HepG2 (cell line): Measurements from ENCODE around the gene ECE2. TPM values are rescaled to one million over a fixed set of nuclear protein-coding genes. Genes with fewer than 3 reads are reported as not detected.

ENCODE experiments used
- HNRNPK ChIP-seq: fragments of 200-400 bp; formaldehyde crosslinking; IDR thresholded peaks from 2 replicates; pipeline ENCODE4 v1.6.1; 2018; ENCODE audit warnings: low read length, low read depth, moderate library complexity, mild to moderate bottlenecking; ENCODE audit not compliant: poor library complexity, severe bottlenecking
- HOXA7 ChIP-seq: sonication (generic); formaldehyde crosslinking; IDR thresholded peaks from 2 replicates; pipeline ENCODE4 v1.8.1; 2022; ENCODE audit warnings: mild to moderate bottlenecking, missing genetic modification reagents, moderate library complexity
- KDM2A ChIP-seq: sonication (generic); formaldehyde crosslinking; IDR thresholded peaks from 2 replicates; pipeline ENCODE4 v1.4.0; 2020; ENCODE audit warnings: low read depth, missing genetic modification reagents, borderline replicate concordance
- KDM5B ChIP-seq: sonication (generic); formaldehyde crosslinking; IDR thresholded peaks from 2 replicates; pipeline ENCODE4 v1.4.0; 2020; ENCODE audit warnings: missing genetic modification reagents, mild to moderate bottlenecking, borderline replicate concordance
- MTF2 ChIP-seq: sonication (generic); formaldehyde crosslinking; IDR thresholded peaks from 2 replicates; pipeline ENCODE4 v1.5.0; 2020; ENCODE audit warnings: missing genetic modification reagents, borderline replicate concordance
- NFIC ChIP-seq: IDR thresholded peaks from 2 replicates; pipeline ENCODE4 v1.6.1; 2012; ENCODE audit warnings: mild to moderate bottlenecking, low read length, inconsistent platforms
- SNAI1 ChIP-seq: sonication (generic); formaldehyde crosslinking; IDR thresholded peaks from 2 replicates; pipeline ENCODE4 v1.5.0; 2020; ENCODE audit warnings: mild to moderate bottlenecking, missing genetic modification reagents, borderline replicate concordance
- ZFP82 ChIP-seq: sonication (generic); formaldehyde crosslinking; IDR thresholded peaks from 2 replicates; pipeline ENCODE4 v1.5.1; 2020; ENCODE audit warnings: mild to moderate bottlenecking, missing genetic modification reagents, borderline replicate concordance
- ZFX ChIP-seq: sonication (generic); formaldehyde crosslinking; IDR thresholded peaks from 2 replicates; pipeline ENCODE4 v1.4.0; 2020; ENCODE audit warnings: mild to moderate bottlenecking, low read depth, missing genetic modification reagents, moderate library complexity
- polyA plus RNA-seq, 8 experiments: library from polyadenylated mRNA; depleted of rRNA in 3 of 8; stranded (reverse) in 7 of 8; unstranded in 1 of 8; fragments of >200 nt; fragmentation: Illumina TruSeq in 4 of 8; extraction: Trizol in 4 of 8; gene quantifications; 2 replicates each; pipeline versions ENCODE4 v1.2.1 to v1.2.3, GENCODE V29; 2011 to 2016; ENCODE audit warnings: low read depth in 4 of 8, missing spikeins in 1 of 8, mixed read lengths in 1 of 8; ENCODE audit not compliant: insufficient read depth in 1 of 8
- total RNA-seq, 5 experiments: library from RNA; depleted of rRNA; stranded (reverse); fragments of >200 nt; fragmentation: Illumina TruSeq; extraction: Trizol; gene quantifications; 2 replicates each; pipeline ENCODE4 v1.2.3, GENCODE V29; 2016; ENCODE audit warnings: low read depth in 1 of 5
- TF ChIP-seq, protein P1 (sequence below): sonication (generic); formaldehyde crosslinking; conservative IDR thresholded peaks from 2 replicates; pipeline ENCODE4 v1.4.0; 2020; ENCODE audit warnings: mild to moderate bottlenecking, missing genetic modification reagents, moderate library complexity
- TF ChIP-seq, protein P2 (sequence below): sonication (generic); formaldehyde crosslinking; IDR thresholded peaks from 2 replicates; pipeline ENCODE4 v1.4.0; 2020; ENCODE audit warnings: mild to moderate bottlenecking, missing genetic modification reagents
- TF ChIP-seq, protein P3 (sequence below): sonication (generic); formaldehyde crosslinking; IDR thresholded peaks from 2 replicates; pipeline ENCODE4 v1.4.0; 2020; ENCODE audit warnings: mild to moderate bottlenecking, missing genetic modification reagents
- TF ChIP-seq, protein P4 (sequence below): sonication (generic); formaldehyde crosslinking; IDR thresholded peaks from 2 replicates; pipeline ENCODE4 v1.8.0; 2022; ENCODE audit warnings: missing genetic modification reagents, mild to moderate bottlenecking, moderate library complexity, borderline replicate concordance
- TF ChIP-seq, protein P5 (sequence below): IDR thresholded peaks from 2 replicates; pipeline ENCODE4 v1.6.1; 2012; ENCODE audit warnings: inconsistent platforms
- TF ChIP-seq, protein P6 (sequence below): sonication (generic); formaldehyde crosslinking; IDR thresholded peaks from 2 replicates; pipeline ENCODE4 v1.9.0; 2021; ENCODE audit warnings: missing genetic modification reagents, borderline replicate concordance

Gene ECE2
- total and polyA plus RNA-seq, 2 of the 13 experiments (the other 11 are each of a cell fraction or from before 2014, with no cell fraction given): not detected

DNA sequence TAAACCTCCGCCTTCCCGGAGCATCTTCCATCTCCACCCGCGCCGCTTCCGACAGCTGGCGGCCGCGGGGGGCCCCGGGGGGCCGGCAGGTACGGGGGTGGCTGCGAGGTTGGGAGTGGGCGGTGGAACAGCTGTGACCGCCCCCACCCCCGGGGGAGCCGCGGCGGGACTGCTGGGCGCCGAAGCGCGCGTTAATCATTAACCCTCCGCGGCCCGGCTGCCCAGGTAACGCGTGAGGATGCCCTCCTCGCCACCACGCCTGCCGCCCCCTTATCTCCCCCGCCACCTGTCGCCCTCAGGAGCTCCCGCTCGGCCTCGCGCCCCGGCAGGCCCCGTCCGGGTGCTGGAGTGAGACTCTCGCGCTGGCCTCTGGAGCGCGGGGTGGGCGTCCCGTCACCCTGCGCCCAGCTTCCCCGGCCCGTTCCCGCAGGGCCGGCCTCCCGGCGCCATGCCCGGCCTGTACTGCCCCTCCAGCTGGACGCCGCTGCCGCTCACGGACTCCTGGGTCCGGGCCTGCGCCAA, 45.7 kb upstream of the ECE2 start (continued):
- TF ChIP-seq, protein P1, sequence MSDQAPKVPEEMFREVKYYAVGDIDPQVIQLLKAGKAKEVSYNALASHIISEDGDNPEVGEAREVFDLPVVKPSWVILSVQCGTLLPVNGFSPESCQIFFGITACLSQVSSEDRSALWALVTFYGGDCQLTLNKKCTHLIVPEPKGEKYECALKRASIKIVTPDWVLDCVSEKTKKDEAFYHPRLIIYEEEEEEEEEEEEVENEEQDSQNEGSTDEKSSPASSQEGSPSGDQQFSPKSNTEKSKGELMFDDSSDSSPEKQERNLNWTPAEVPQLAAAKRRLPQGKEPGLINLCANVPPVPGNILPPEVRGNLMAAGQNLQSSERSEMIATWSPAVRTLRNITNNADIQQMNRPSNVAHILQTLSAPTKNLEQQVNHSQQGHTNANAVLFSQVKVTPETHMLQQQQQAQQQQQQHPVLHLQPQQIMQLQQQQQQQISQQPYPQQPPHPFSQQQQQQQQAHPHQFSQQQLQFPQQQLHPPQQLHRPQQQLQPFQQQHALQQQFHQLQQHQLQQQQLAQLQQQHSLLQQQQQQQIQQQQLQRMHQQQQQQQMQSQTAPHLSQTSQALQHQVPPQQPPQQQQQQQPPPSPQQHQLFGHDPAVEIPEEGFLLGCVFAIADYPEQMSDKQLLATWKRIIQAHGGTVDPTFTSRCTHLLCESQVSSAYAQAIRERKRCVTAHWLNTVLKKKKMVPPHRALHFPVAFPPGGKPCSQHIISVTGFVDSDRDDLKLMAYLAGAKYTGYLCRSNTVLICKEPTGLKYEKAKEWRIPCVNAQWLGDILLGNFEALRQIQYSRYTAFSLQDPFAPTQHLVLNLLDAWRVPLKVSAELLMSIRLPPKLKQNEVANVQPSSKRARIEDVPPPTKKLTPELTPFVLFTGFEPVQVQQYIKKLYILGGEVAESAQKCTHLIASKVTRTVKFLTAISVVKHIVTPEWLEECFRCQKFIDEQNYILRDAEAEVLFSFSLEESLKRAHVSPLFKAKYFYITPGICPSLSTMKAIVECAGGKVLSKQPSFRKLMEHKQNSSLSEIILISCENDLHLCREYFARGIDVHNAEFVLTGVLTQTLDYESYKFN (CRISPR knock-in tag): peak; percentile 37
- TF ChIP-seq, protein P2, sequence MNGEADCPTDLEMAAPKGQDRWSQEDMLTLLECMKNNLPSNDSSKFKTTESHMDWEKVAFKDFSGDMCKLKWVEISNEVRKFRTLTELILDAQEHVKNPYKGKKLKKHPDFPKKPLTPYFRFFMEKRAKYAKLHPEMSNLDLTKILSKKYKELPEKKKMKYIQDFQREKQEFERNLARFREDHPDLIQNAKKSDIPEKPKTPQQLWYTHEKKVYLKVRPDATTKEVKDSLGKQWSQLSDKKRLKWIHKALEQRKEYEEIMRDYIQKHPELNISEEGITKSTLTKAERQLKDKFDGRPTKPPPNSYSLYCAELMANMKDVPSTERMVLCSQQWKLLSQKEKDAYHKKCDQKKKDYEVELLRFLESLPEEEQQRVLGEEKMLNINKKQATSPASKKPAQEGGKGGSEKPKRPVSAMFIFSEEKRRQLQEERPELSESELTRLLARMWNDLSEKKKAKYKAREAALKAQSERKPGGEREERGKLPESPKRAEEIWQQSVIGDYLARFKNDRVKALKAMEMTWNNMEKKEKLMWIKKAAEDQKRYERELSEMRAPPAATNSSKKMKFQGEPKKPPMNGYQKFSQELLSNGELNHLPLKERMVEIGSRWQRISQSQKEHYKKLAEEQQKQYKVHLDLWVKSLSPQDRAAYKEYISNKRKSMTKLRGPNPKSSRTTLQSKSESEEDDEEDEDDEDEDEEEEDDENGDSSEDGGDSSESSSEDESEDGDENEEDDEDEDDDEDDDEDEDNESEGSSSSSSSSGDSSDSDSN: 0 out of 2 replicates have a peak, but pooled peaks have one; percentile 10
- no peak for TF ChIP-seq SNAI1 (CRISPR knock-in tag)
- TF ChIP-seq ZFP82 (CRISPR knock-in tag): 0 out of 2 replicates have a peak, but pooled peaks have one; percentile 60
- TF ChIP-seq HNRNPK: peak; percentile 10
- TF ChIP-seq, protein P3, sequence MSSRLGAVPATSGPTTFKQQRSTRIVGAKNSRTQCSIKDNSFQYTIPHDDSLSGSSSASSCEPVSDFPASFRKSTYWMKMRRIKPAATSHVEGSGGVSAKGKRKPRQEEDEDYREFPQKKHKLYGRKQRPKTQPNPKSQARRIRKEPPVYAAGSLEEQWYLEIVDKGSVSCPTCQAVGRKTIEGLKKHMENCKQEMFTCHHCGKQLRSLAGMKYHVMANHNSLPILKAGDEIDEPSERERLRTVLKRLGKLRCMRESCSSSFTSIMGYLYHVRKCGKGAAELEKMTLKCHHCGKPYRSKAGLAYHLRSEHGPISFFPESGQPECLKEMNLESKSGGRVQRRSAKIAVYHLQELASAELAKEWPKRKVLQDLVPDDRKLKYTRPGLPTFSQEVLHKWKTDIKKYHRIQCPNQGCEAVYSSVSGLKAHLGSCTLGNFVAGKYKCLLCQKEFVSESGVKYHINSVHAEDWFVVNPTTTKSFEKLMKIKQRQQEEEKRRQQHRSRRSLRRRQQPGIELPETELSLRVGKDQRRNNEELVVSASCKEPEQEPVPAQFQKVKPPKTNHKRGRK (CRISPR knock-in tag): no peak
- peak; percentile 33; the same call in 1 of the 2 replicates for TF ChIP-seq KDM2A
- TF ChIP-seq KDM5B: 0 out of 2 replicates have a peak, but pooled peaks have one; percentile 24
- TF ChIP-seq, protein P4, sequence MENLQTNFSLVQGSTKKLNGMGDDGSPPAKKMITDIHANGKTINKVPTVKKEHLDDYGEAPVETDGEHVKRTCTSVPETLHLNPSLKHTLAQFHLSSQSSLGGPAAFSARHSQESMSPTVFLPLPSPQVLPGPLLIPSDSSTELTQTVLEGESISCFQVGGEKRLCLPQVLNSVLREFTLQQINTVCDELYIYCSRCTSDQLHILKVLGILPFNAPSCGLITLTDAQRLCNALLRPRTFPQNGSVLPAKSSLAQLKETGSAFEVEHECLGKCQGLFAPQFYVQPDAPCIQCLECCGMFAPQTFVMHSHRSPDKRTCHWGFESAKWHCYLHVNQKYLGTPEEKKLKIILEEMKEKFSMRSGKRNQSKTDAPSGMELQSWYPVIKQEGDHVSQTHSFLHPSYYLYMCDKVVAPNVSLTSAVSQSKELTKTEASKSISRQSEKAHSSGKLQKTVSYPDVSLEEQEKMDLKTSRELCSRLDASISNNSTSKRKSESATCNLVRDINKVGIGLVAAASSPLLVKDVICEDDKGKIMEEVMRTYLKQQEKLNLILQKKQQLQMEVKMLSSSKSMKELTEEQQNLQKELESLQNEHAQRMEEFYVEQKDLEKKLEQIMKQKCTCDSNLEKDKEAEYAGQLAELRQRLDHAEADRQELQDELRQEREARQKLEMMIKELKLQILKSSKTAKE (CRISPR knock-in tag): 0 out of 2 replicates have a peak, but pooled peaks have one; percentile 16
- TF ChIP-seq, protein P5, sequence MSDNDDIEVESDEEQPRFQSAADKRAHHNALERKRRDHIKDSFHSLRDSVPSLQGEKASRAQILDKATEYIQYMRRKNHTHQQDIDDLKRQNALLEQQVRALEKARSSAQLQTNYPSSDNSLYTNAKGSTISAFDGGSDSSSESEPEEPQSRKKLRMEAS: peak; percentile 46; the same call in 1 of the 2 replicates
- no peak for TF ChIP-seq HOXA7 (CRISPR knock-in tag)
- TF ChIP-seq NFIC: no peak
- peak; percentile 25; the same call in 1 of the 2 replicates for TF ChIP-seq ZFX (CRISPR knock-in tag)
- TF ChIP-seq MTF2 (CRISPR knock-in tag): 0 out of 2 replicates have a peak, but pooled peaks have one; percentile 31
- TF ChIP-seq, protein P6, sequence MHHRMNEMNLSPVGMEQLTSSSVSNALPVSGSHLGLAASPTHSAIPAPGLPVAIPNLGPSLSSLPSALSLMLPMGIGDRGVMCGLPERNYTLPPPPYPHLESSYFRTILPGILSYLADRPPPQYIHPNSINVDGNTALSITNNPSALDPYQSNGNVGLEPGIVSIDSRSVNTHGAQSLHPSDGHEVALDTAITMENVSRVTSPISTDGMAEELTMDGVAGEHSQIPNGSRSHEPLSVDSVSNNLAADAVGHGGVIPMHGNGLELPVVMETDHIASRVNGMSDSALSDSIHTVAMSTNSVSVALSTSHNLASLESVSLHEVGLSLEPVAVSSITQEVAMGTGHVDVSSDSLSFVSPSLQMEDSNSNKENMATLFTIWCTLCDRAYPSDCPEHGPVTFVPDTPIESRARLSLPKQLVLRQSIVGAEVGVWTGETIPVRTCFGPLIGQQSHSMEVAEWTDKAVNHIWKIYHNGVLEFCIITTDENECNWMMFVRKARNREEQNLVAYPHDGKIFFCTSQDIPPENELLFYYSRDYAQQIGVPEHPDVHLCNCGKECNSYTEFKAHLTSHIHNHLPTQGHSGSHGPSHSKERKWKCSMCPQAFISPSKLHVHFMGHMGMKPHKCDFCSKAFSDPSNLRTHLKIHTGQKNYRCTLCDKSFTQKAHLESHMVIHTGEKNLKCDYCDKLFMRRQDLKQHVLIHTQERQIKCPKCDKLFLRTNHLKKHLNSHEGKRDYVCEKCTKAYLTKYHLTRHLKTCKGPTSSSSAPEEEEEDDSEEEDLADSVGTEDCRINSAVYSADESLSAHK (CRISPR knock-in tag): no peak
